ENCODE data around the gene TARS3.
"Not testable (repeated sequence)": the region's sequence is repeated elsewhere in the genome, so short reads cannot be mapped to it uniquely, and the experiment has no call there.

TARS3 gene

GRCh38 chr15:101654624-101655337 lies 69.5 kb downstream of the TARS3 start:
- not testable (repeated sequence) for DNase-seq (ENCODE audit: low read depth)

- DNase-seq (ENCODE audit: low read depth) = no peak
Measured at GRCh38 chr15:101654171-101654570, 70.1 kb downstream of the TARS3 start.

GRCh38 chr15:101652786-101653430 lies 71.4 kb downstream of the TARS3 start:
- no peak for DNase-seq (ENCODE audit: low read depth)

GRCh38 chr15:101652098-101652785 lies 72.0 kb downstream of the TARS3 start, which contains the start of gene TM2D3:
TM2D3 (minus strand) TSS chr15:101652381; CDS start chr15:101652361, 20 bp downstream.
- peak; percentile 93 for DNase-seq (ENCODE audit: low read depth)

GRCh38 chr15:101651554-101652097 lies 72.6 kb downstream of the TARS3 start:
- DNase-seq (ENCODE audit: low read depth) = no peak

- no peak for DNase-seq (ENCODE audit: low read depth)
Measured at GRCh38 chr15:101650145-101650544, 74.1 kb downstream of the TARS3 start.

GRCh38 chr15:101648356-101648755 lies 75.9 kb downstream of the TARS3 start:
- no peak for DNase-seq (ENCODE audit: low read depth)

GRCh38 chr15:101647251-101647650 lies 77.0 kb downstream of the TARS3 start:
- DNase-seq (ENCODE audit: low read depth) = no peak

GRCh38 chr15:101646672-101647071 lies 77.6 kb downstream of the TARS3 start:
- DNase-seq (ENCODE audit: low read depth) = no peak

- no peak for DNase-seq (ENCODE audit: low read depth)
Measured at GRCh38 chr15:101642361-101642760, 81.9 kb downstream of the TARS3 start.

- DNase-seq (ENCODE audit: low read depth) = no peak
Measured at GRCh38 chr15:101641894-101642293, 82.4 kb downstream of the TARS3 start.

- DNase-seq (ENCODE audit: low read depth) = peak; percentile 68
Measured at GRCh38 chr15:101641129-101641764, 83.0 kb downstream of the TARS3 start.

- DNase-seq (ENCODE audit: low read depth) = no peak
Measured at GRCh38 chr15:101639667-101640066, 84.6 kb downstream of the TARS3 start.

GRCh38 chr15:101637919-101638318 lies 86.4 kb downstream of the TARS3 start:
- DNase-seq (ENCODE audit: low read depth) = no peak

GRCh38 chr15:101637516-101637915 lies 86.8 kb downstream of the TARS3 start:
- no peak for DNase-seq (ENCODE audit: low read depth)

GRCh38 chr15:101637038-101637437 lies 87.2 kb downstream of the TARS3 start:
- no peak for DNase-seq (ENCODE audit: low read depth)

- DNase-seq (ENCODE audit: low read depth) = no peak
Measured at GRCh38 chr15:101635944-101636727, 88.1 kb downstream of the TARS3 start.

- no peak for DNase-seq (ENCODE audit: low read depth)
Measured at GRCh38 chr15:101633356-101633755, 90.9 kb downstream of the TARS3 start.

GRCh38 chr15:101626729-101627128 lies 97.5 kb downstream of the TARS3 start:
- DNase-seq (ENCODE audit: low read depth) = not testable (repeated sequence)

GRCh38 chr15:101625980-101626379 lies 98.3 kb downstream of the TARS3 start:
- DNase-seq (ENCODE audit: low read depth) = no peak

GRCh38 chr15:101625184-101625583 lies 99.1 kb downstream of the TARS3 start:
- DNase-seq (ENCODE audit: low read depth) = no peak
